Transverse colon (tissue), 4 donors: ENCODE results near the gene FLYWCH2.

Experiments used
- EP300 ChIP-seq: sonication (generic); formaldehyde crosslinking; IDR thresholded peaks from one replicate; pipeline ENCODE4 v1.6.1; 2017; ENCODE audit warnings: antibody characterized with exemption, low read depth
- POLR2A ChIP-seq: fragments of 450-650 bp; IDR thresholded peaks from one replicate; pipeline ENCODE4 v1.6.1; 2016; ENCODE audit warnings: antibody characterized with exemption, mild to moderate bottlenecking, moderate library complexity
- POLR2AphosphoS5 ChIP-seq, 3 donors: sonication (generic); formaldehyde crosslinking; IDR thresholded peaks; one replicate each; pipeline ENCODE4 v1.6.1; 2016; ENCODE audit warnings: antibody characterized with exemption in 3 of 3
- TF ChIP-seq, protein P1 (sequence below), 5 experiments: fragments of 200-600 bp in 3 of 5; fragments of 450-650 bp in 2 of 5; sonication (generic) in 3 of 5; IDR thresholded peaks; 1 replicate in 2 of 5; 2 replicates in 3 of 5; pipeline ENCODE4 v1.5.1; 2016 to 2017; ENCODE audit warnings: antibody characterized with exemption in 5 of 5, inconsistent platforms in 3 of 5, mild to moderate bottlenecking in 2 of 5, moderate library complexity in 1 of 5

DNA sequence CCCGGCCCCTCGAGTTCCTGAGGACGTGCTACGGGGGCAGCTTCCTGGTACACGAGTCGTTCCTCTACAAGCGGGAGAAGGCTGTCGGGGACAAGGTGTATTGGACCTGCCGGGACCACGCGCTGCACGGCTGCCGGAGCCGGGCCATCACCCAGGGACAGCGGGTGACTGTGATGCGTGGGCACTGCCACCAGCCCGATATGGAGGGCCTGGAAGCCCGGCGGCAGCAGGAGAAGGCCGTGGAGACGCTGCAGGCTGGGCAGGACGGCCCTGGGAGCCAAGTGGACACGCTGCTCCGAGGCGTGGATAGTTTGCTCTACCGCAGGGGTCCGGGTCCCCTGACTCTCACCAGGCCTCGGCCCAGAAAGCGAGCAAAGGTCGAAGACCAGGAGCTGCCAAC, 50.1 kb downstream of the FLYWCH2 start:
- TF ChIP-seq, protein P1, sequence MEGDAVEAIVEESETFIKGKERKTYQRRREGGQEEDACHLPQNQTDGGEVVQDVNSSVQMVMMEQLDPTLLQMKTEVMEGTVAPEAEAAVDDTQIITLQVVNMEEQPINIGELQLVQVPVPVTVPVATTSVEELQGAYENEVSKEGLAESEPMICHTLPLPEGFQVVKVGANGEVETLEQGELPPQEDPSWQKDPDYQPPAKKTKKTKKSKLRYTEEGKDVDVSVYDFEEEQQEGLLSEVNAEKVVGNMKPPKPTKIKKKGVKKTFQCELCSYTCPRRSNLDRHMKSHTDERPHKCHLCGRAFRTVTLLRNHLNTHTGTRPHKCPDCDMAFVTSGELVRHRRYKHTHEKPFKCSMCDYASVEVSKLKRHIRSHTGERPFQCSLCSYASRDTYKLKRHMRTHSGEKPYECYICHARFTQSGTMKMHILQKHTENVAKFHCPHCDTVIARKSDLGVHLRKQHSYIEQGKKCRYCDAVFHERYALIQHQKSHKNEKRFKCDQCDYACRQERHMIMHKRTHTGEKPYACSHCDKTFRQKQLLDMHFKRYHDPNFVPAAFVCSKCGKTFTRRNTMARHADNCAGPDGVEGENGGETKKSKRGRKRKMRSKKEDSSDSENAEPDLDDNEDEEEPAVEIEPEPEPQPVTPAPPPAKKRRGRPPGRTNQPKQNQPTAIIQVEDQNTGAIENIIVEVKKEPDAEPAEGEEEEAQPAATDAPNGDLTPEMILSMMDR (IDR thresholded peaks at IDR 0.05), result no peak
- no peak for TF ChIP-seq POLR2A
- no peak for TF ChIP-seq EP300
- TF ChIP-seq POLR2AphosphoS5 (IDR thresholded peaks at IDR 0.05), result no peak
